Esophagus squamous epithelium (tissue), 4 donors: ENCODE data around the gene ADAMTS15.

ENCODE experiments used
- CTCF ChIP-seq, 6 experiments: fragments of 450-650 bp in 4 of 6; fragments of 200-600 bp in 2 of 6; sonication (generic) in 2 of 6; IDR thresholded peaks; one replicate each; pipeline ENCODE4 v1.5.1; 2016 to 2019; ENCODE audit warnings: antibody characterized with exemption in 6 of 6, mild to moderate bottlenecking in 4 of 6, moderate library complexity in 4 of 6
- POLR2A ChIP-seq, 4 donors: fragments of 450-650 bp; IDR thresholded peaks; one replicate each; pipeline ENCODE4 v1.6.1; 2017; ENCODE audit warnings: antibody characterized with exemption in 4 of 4, mild to moderate bottlenecking in 4 of 4, moderate library complexity in 3 of 4

- TF ChIP-seq POLR2A (IDR thresholded peaks at IDR 0.05) (no peak), CTCF (IDR thresholded peaks at IDR 0.05) (no peak)
Measured at GRCh38 chr11:130498181-130498580, 49.7 kb downstream of the ADAMTS15 start.
